Measurements from ENCODE around the gene PDE10A.

Gene PDE10A

GRCh38 chr6:165662749-165663376 lies at the start of gene PDE10A:
Gene PDE10A (minus strand): TSS chr6:165663241. CDS start chr6:165662811, 430 bp downstream.
- no peak for DNase-seq

GRCh38 chr6:165708985-165709576 lies 46.0 kb upstream of the PDE10A start:
- no peak for DNase-seq

- no peak for DNase-seq
These were observed 44.2 kb upstream of the PDE10A start for GRCh38 chr6:165707067-165707853.

GRCh38 chr6:165705941-165706340 lies 42.9 kb upstream of the PDE10A start:
- no peak for DNase-seq

GRCh38 chr6:165704045-165704748 lies 41.2 kb upstream of the PDE10A start:
- DNase-seq = no peak

- no peak for DNase-seq
These were observed 39.6 kb upstream of the PDE10A start for GRCh38 chr6:165702669-165703068.

GRCh38 chr6:165701564-165702354 lies 38.7 kb upstream of the PDE10A start:
- DNase-seq = no peak

- no peak for DNase-seq
These were observed 38.0 kb upstream of the PDE10A start for GRCh38 chr6:165701005-165701404.

- DNase-seq = no peak
These were observed 35.8 kb upstream of the PDE10A start for GRCh38 chr6:165698868-165699267.

- DNase-seq = no peak
These were observed 34.1 kb upstream of the PDE10A start for GRCh38 chr6:165697171-165697570.

- DNase-seq = no peak
These were observed 32.9 kb upstream of the PDE10A start for GRCh38 chr6:165695722-165696515.

GRCh38 chr6:165694296-165694695 lies 31.3 kb upstream of the PDE10A start:
- DNase-seq = no peak

- no peak for DNase-seq
These were observed 29.1 kb upstream of the PDE10A start for GRCh38 chr6:165692106-165692653.

- DNase-seq = no peak
These were observed 26.7 kb upstream of the PDE10A start for GRCh38 chr6:165689699-165690098.

- no peak for DNase-seq
These were observed 23.7 kb upstream of the PDE10A start for GRCh38 chr6:165686596-165687365.

- DNase-seq = no peak
These were observed 22.3 kb upstream of the PDE10A start for GRCh38 chr6:165685302-165685701.

- no peak for DNase-seq
These were observed 21.3 kb upstream of the PDE10A start for GRCh38 chr6:165684333-165684732.

GRCh38 chr6:165680975-165681374 lies 17.9 kb upstream of the PDE10A start:
- DNase-seq = no peak

- DNase-seq = no peak
These were observed 16.3 kb upstream of the PDE10A start for GRCh38 chr6:165679326-165679725.

GRCh38 chr6:165678904-165679303 lies 15.9 kb upstream of the PDE10A start:
- DNase-seq = no peak

- DNase-seq = no peak
These were observed 15.4 kb upstream of the PDE10A start for GRCh38 chr6:165678429-165678828.

Measured in inflammatory macrophage treated with lipopolysaccharide for 4 hours (primary cell).